GM21786 (cell line): Measurements from ENCODE around the gene BICRA.
"Not testable (repeated sequence)": the region's sequence is repeated elsewhere in the genome, so short reads cannot be mapped to it uniquely, and the experiment has no call there.

Experiments
- ATAC-seq: cut with Tn5 transposase; IDR thresholded peaks from one replicate; pipeline ENCODE4 v1.9.1; 2021; ENCODE audit not compliant: unreplicated experiment

BICRA gene

GRCh38 chr19:47628078-47628771, 19.3 kb downstream of the BICRA start:
- ATAC-seq, result no peak

GRCh38 chr19:47630594-47630993, 21.7 kb downstream of the BICRA start:
- no peak for ATAC-seq

GRCh38 chr19:47631681-47632446, 22.9 kb downstream of the BICRA start:
- ATAC-seq, result no peak

- no peak for ATAC-seq
Observed at GRCh38 chr19:47633517-47633916, 24.6 kb downstream of the BICRA start.

GRCh38 chr19:47633996-47634395, 25.1 kb downstream of the BICRA start:
- no peak for ATAC-seq

GRCh38 chr19:47635152-47635754, 26.3 kb downstream of the BICRA start:
- ATAC-seq, result not testable (repeated sequence)

GRCh38 chr19:47637550-47637949, 28.6 kb downstream of the BICRA start:
- ATAC-seq, result no peak

GRCh38 chr19:47641891-47642485, 33.1 kb downstream of the BICRA start:
- no peak for ATAC-seq

- no peak for ATAC-seq
Observed at GRCh38 chr19:47643281-47643680, 34.3 kb downstream of the BICRA start.

GRCh38 chr19:47644199-47644598, 35.3 kb downstream of the BICRA start:
- no peak for ATAC-seq

GRCh38 chr19:47644743-47645482, 36.0 kb downstream of the BICRA start:
- no peak for ATAC-seq

GRCh38 chr19:47646924-47647323, 38.0 kb downstream of the BICRA start:
- no peak for ATAC-seq

GRCh38 chr19:47649588-47649987, 40.7 kb downstream of the BICRA start:
- ATAC-seq, result no peak

- no peak for ATAC-seq
Observed at GRCh38 chr19:47650700-47651099, 41.8 kb downstream of the BICRA start.

- no peak for ATAC-seq
Observed at GRCh38 chr19:47651132-47651531, 42.2 kb downstream of the BICRA start.

- ATAC-seq, result no peak
Observed at GRCh38 chr19:47651691-47652090, 42.8 kb downstream of the BICRA start.

GRCh38 chr19:47652285-47652684, 43.4 kb downstream of the BICRA start:
- ATAC-seq, result no peak

- ATAC-seq, result no peak
Observed at GRCh38 chr19:47653856-47654255, 44.9 kb downstream of the BICRA start.

GRCh38 chr19:47657719-47658118, 48.8 kb downstream of the BICRA start:
- ATAC-seq, result no peak

- no peak for ATAC-seq
Observed at GRCh38 chr19:47658431-47659348, 49.8 kb downstream of the BICRA start.
